ENCODE measurements around the gene CES2. TPM values are rescaled to one million over a fixed set of nuclear protein-coding genes. Genes with fewer than 3 reads are reported as not detected.
"Not testable (repeated sequence)": the region's sequence is repeated elsewhere in the genome, so short reads cannot be mapped to it uniquely, and the experiment has no call there.

Gene CES2
- total and polyA plus RNA-seq, 4 donors, result 22.9 to 50.2 (median 41.8) TPM

DNA sequence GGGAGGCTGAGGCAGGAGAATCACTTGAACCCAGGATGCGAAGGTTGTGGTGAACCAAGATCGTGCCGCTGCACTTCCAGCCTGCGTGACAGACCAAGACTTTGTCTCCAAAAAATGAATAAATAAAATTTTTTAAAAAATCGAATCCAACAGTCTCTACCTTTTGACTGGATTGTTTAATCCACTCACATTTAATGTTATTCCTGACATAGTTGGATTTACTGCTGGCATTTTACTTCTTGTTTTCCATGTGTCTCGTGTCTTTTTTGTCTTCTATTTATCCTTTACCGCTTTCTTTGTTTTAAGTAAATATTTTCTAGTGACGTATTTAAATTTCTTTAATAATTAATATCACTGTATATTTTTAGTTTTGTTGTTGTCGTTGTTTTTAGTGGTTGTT, 47.7 kb downstream of the CES2 start:
- DNase-seq (ENCODE audit: low read depth in 4 of 6, low spot score in 6 of 6), result no peak
- H3K27me3 ChIP-seq (ENCODE audit: control insufficient read depth, insufficient read depth, low read length), result no peaks in the 10 kb centered on the region
- no peaks in the 10 kb centered on the region for H3K36me3 ChIP-seq (ENCODE audit: control insufficient read depth, insufficient read depth, low read length)
- H3K27ac ChIP-seq (ENCODE audit: low read depth, low read length), result no peak overlapping the region
- no CpG with 5 or more reads among the region's 9 CpGs for WGBS (ENCODE audit: insufficient coverage)
- H3K4me3 ChIP-seq (ENCODE audit: low read depth, low read length), result no peak overlapping the region
- H3K4me1 ChIP-seq (ENCODE audit: control insufficient read depth, insufficient read depth, low read length), result peaks cover 3% of the 10 kb centered on the region
- H3K9me3 ChIP-seq (ENCODE audit: control insufficient read depth, insufficient read depth, low read length), result no peaks in the 10 kb centered on the region

- Histone ChIP-seq H3K4me3 (ENCODE audit: low read depth, low read length) (no peak overlapping the region), H3K36me3 (ENCODE audit: control insufficient read depth, insufficient read depth, low read length) (no peaks in the 10 kb centered on the region), H3K4me1 (ENCODE audit: control insufficient read depth, insufficient read depth, low read length) (no peaks in the 10 kb centered on the region), H3K9me3 (ENCODE audit: control insufficient read depth, insufficient read depth, low read length) (no peaks in the 10 kb centered on the region), H3K27ac (ENCODE audit: low read depth, low read length) (no peak overlapping the region), H3K27me3 (ENCODE audit: control insufficient read depth, insufficient read depth, low read length) (no peaks in the 10 kb centered on the region)
- 74% methylated on average over 4 of the region's 4 CpGs for WGBS (ENCODE audit: insufficient coverage)
- DNase-seq (ENCODE audit: low read depth in 4 of 6, low spot score in 6 of 6), result no peak
Measured at GRCh38 chr16:66984892-66985311, 49.6 kb downstream of the CES2 start.

- H3K9me3 ChIP-seq (ENCODE audit: control insufficient read depth, insufficient read depth, low read length), result no peaks in the 10 kb centered on the region
- 95% methylated on average over 4 of the region's 6 CpGs for WGBS (ENCODE audit: insufficient coverage)
- no peaks in the 10 kb centered on the region for H3K36me3 ChIP-seq (ENCODE audit: control insufficient read depth, insufficient read depth, low read length)
- no peak overlapping the region for H3K27ac ChIP-seq (ENCODE audit: low read depth, low read length)
- no peaks in the 10 kb centered on the region for H3K4me1 ChIP-seq (ENCODE audit: control insufficient read depth, insufficient read depth, low read length)
- H3K4me3 ChIP-seq (ENCODE audit: low read depth, low read length), result no peak overlapping the region
- H3K27me3 ChIP-seq (ENCODE audit: control insufficient read depth, insufficient read depth, low read length), result no peaks in the 10 kb centered on the region
- no peak for DNase-seq (ENCODE audit: low read depth in 4 of 6, low spot score in 6 of 6)
Measured at GRCh38 chr16:66986559-66986958, 51.2 kb downstream of the CES2 start.

DNA sequence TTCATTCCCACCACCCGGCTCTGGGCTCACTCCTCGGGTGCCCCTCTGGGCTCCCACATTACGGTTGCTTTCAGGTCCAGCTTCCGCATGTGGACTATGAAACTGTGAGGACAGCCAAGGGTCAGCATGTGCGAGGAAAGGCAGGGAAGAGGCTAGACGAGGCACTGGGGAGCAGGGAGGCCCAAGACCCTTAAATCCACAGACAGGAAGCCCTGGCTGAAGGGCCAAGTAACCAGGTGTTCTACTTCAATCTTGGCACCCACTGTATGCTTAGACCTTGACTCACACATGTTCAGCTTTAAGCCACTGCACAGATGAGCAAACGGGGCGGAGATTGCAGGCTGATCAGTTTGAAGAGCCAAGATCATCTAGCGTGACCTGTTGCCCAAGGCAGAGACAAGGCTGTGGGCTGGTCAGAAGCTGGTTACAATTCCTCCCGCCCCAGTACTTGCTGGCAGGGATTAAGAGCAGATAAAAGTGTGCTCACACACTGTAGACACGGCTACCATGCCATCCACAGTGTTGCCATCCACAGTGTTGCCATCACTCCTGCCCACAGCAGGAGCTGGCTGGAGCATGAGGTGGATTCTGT, 53.0 kb downstream of the CES2 start, which contains the start of gene CES4A:
TSS of gene CES4A (plus strand) at position 393 of the 592 bp plus-strand sequence. CDS start at position 577, 184 bp downstream.
- no peak within 1 kb of the TSS for H3K27ac ChIP-seq (ENCODE audit: low read depth, low read length)

GRCh38 chr16:66991545-66992077, 56.3 kb downstream of the CES2 start:
- Histone ChIP-seq H3K27ac (ENCODE audit: low read depth, low read length) (no peak overlapping the region), H3K4me3 (ENCODE audit: low read depth, low read length) (no peak overlapping the region), H3K27me3 (ENCODE audit: control insufficient read depth, insufficient read depth, low read length) (no peaks in the 10 kb centered on the region), H3K9me3 (ENCODE audit: control insufficient read depth, insufficient read depth, low read length) (no peaks in the 10 kb centered on the region), H3K36me3 (ENCODE audit: control insufficient read depth, insufficient read depth, low read length) (no peaks in the 10 kb centered on the region), H3K4me1 (ENCODE audit: control insufficient read depth, insufficient read depth, low read length) (peaks cover 3% of the 10 kb centered on the region)
- 91% methylated on average over 2 of the region's 2 CpGs for WGBS (ENCODE audit: insufficient coverage)
- DNase-seq (ENCODE audit: low read depth in 4 of 6, low spot score in 6 of 6), result no peak

More for the DNA sequence above, 53.0 kb downstream of the CES2 start, which contains the start of gene CES4A:
- H3K4me1 ChIP-seq (ENCODE audit: control insufficient read depth, insufficient read depth, low read length), result no peaks in the 10 kb centered on the region
- 79% methylated on average over 9 of the region's 11 CpGs for WGBS (ENCODE audit: insufficient coverage)
- H3K27me3 ChIP-seq (ENCODE audit: control insufficient read depth, insufficient read depth, low read length), result no peaks in the 10 kb centered on the region
- H3K9me3 ChIP-seq (ENCODE audit: control insufficient read depth, insufficient read depth, low read length), result no peaks in the 10 kb centered on the region
- H3K36me3 ChIP-seq (ENCODE audit: control insufficient read depth, insufficient read depth, low read length), result no peaks in the 10 kb centered on the region
- H3K4me3 ChIP-seq (ENCODE audit: low read depth, low read length), result no peak within 1 kb of the TSS
- DNase-seq (ENCODE audit: low read depth in 4 of 6, low spot score in 6 of 6), result no peak

GRCh38 chr16:66993558-66993957, 58.2 kb downstream of the CES2 start:
- not testable (repeated sequence) for H3K36me3 ChIP-seq (ENCODE audit: control insufficient read depth, insufficient read depth, low read length); H3K4me3 ChIP-seq (ENCODE audit: low read depth, low read length); H3K4me1 ChIP-seq (ENCODE audit: control insufficient read depth, insufficient read depth, low read length); H3K27ac ChIP-seq (ENCODE audit: low read depth, low read length); H3K9me3 ChIP-seq (ENCODE audit: control insufficient read depth, insufficient read depth, low read length); DNase-seq (ENCODE audit: low read depth in 4 of 6, low spot score in 6 of 6); H3K27me3 ChIP-seq (ENCODE audit: control insufficient read depth, insufficient read depth, low read length)
- 98% methylated on average over 6 of the region's 12 CpGs for WGBS (ENCODE audit: insufficient coverage)

Other genes with a start within 250 kb of the CES2 start
- 10 to 100 TPM; 34.8 to 64.3 TPM for gene CMTM4, start 238.8 kb upstream of the CES2 start, total RNA-seq
- 10 to 100 TPM; 44.1 to 57.1 TPM for gene CMTM4, start 238.8 kb upstream of the CES2 start, polyA plus RNA-seq (ENCODE audit: insufficient read length in 2 of 2)
- gene DYNC1LI2, start 183.9 kb upstream of the CES2 start, total RNA-seq, result 100 to 1,000 TPM; 137 to 194 TPM
- gene DYNC1LI2, start 183.9 kb upstream of the CES2 start, polyA plus RNA-seq (ENCODE audit: insufficient read length in 2 of 2), result 100 to 1,000 TPM; 171 to 178 TPM
- gene TERB1, start 133.9 kb upstream of the CES2 start, total RNA-seq, result under 1 TPM in 1 of 2 donors, not detected in 1; 0.10 TPM
- under 1 TPM in 1 of 2 donors, not detected in 1; 0.35 TPM for gene TERB1, start 133.9 kb upstream of the CES2 start, polyA plus RNA-seq (ENCODE audit: insufficient read length in 2 of 2)
- gene NAE1, start 104.5 kb upstream of the CES2 start, total RNA-seq, result 10 to 100 TPM; 79.4 to 93.5 TPM
- gene NAE1, start 104.5 kb upstream of the CES2 start, polyA plus RNA-seq (ENCODE audit: insufficient read length in 2 of 2), result 10 to 100 TPM; 87.2 to 91.0 TPM
- gene CA7, start 91.1 kb upstream of the CES2 start, total RNA-seq, result under 1 TPM; 0.30 to 0.50 TPM
- under 1 TPM; 0.49 to 0.86 TPM for gene CA7, start 91.1 kb upstream of the CES2 start, polyA plus RNA-seq (ENCODE audit: insufficient read length in 2 of 2)
- 10 to 100 TPM; 11.4 to 13.2 TPM for gene PDP2, start 55.0 kb upstream of the CES2 start, total RNA-seq
- gene PDP2, start 55.0 kb upstream of the CES2 start, polyA plus RNA-seq (ENCODE audit: insufficient read length in 2 of 2), result 10 to 100 TPM; 12.7 to 14.4 TPM
- gene CDH16, start 16.6 kb upstream of the CES2 start, total RNA-seq, result not detected
- gene CDH16, start 16.6 kb upstream of the CES2 start, polyA plus RNA-seq (ENCODE audit: insufficient read length in 2 of 2), result 1 to 10 TPM in 1 of 2 donors, under 1 TPM in 1; 0.67 to 1.8 TPM
- gene RRAD, start 10.0 kb upstream of the CES2 start, total RNA-seq, result 1 to 10 TPM; 1.8 to 6.0 TPM
- gene RRAD, start 10.0 kb upstream of the CES2 start, polyA plus RNA-seq (ENCODE audit: insufficient read length in 2 of 2), result 1 to 10 TPM; 1.3 to 2.3 TPM
- gene CIAO2B, start 1.1 kb upstream of the CES2 start, total RNA-seq, result 100 to 1,000 TPM in 1 of 2 donors, 10 to 100 TPM in 1; 52.7 to 121 TPM
- 100 to 1,000 TPM; 134 to 138 TPM for gene CIAO2B, start 1.1 kb upstream of the CES2 start, polyA plus RNA-seq (ENCODE audit: insufficient read length in 2 of 2)
- 1 to 10 TPM in 1 of 2 donors, under 1 TPM in 1; 0.99 to 2.1 TPM for gene CES3, start 25.8 kb downstream of the CES2 start, total RNA-seq
- 1 to 10 TPM; 1.1 to 1.8 TPM for gene CES3, start 25.8 kb downstream of the CES2 start, polyA plus RNA-seq (ENCODE audit: insufficient read length in 2 of 2)
- gene CES4A, start 53.1 kb downstream of the CES2 start, total RNA-seq, result 10 to 100 TPM in 1 of 2 donors, 1 to 10 TPM in 1; 9.8 to 22.5 TPM
- 10 to 100 TPM; 18.5 to 48.6 TPM for gene CES4A, start 53.1 kb downstream of the CES2 start, polyA plus RNA-seq (ENCODE audit: insufficient read length in 2 of 2)
- gene CBFB, start 93.6 kb downstream of the CES2 start, total RNA-seq, result 10 to 100 TPM; 45.4 to 59.4 TPM
- 10 to 100 TPM; 36.1 to 38.6 TPM for gene CBFB, start 93.6 kb downstream of the CES2 start, polyA plus RNA-seq (ENCODE audit: insufficient read length in 2 of 2)
- gene PHAF1, start 174.4 kb downstream of the CES2 start, total RNA-seq, result 10 to 100 TPM; 15.5 to 32.2 TPM
- 10 to 100 TPM; 23.5 to 24.7 TPM for gene PHAF1, start 174.4 kb downstream of the CES2 start, polyA plus RNA-seq (ENCODE audit: insufficient read length in 2 of 2)
- 10 to 100 TPM; 10.8 to 34.9 TPM for gene B3GNT9, start 215.5 kb downstream of the CES2 start, total RNA-seq
- gene B3GNT9, start 215.5 kb downstream of the CES2 start, polyA plus RNA-seq (ENCODE audit: insufficient read length in 2 of 2), result 10 to 100 TPM in 1 of 2 donors, 1 to 10 TPM in 1; 6.2 to 11.1 TPM
- gene TRADD, start 224.4 kb downstream of the CES2 start, total RNA-seq, result 10 to 100 TPM; 12.1 to 13.9 TPM
- gene TRADD, start 224.4 kb downstream of the CES2 start, polyA plus RNA-seq (ENCODE audit: insufficient read length in 2 of 2), result 10 to 100 TPM; 11.6 to 17.0 TPM
- 1 to 10 TPM; 1.9 to 3.9 TPM for gene FBXL8, start 224.4 kb downstream of the CES2 start, total RNA-seq
- 1 to 10 TPM; 1.8 to 5.3 TPM for gene FBXL8, start 224.4 kb downstream of the CES2 start, polyA plus RNA-seq (ENCODE audit: insufficient read length in 2 of 2)
- gene HSF4, start 229.2 kb downstream of the CES2 start, total RNA-seq, result 10 to 100 TPM; 14.0 to 55.0 TPM
- gene HSF4, start 229.2 kb downstream of the CES2 start, polyA plus RNA-seq (ENCODE audit: insufficient read length in 2 of 2), result 10 to 100 TPM; 28.5 to 54.5 TPM
- 10 to 100 TPM; 14.0 to 17.9 TPM for gene NOL3, start 235.0 kb downstream of the CES2 start, total RNA-seq
- gene NOL3, start 235.0 kb downstream of the CES2 start, polyA plus RNA-seq (ENCODE audit: insufficient read length in 2 of 2), result 10 to 100 TPM; 20.3 to 25.4 TPM
- gene MATCAP1, start 248.4 kb downstream of the CES2 start, total RNA-seq, result 10 to 100 TPM; 22.2 to 34.6 TPM
- gene MATCAP1, start 248.4 kb downstream of the CES2 start, polyA plus RNA-seq (ENCODE audit: insufficient read length in 2 of 2), result 100 to 1,000 TPM; 127 to 157 TPM